GM21423 (cell line): ENCODE measurements around the gene NANOGP8.
A peak's percentile ranks its signal among the peaks of the same experiment; 100 is the strongest.
"Not testable (repeated sequence)": the region's sequence is repeated elsewhere in the genome, so short reads cannot be mapped to it uniquely, and the experiment has no call there.

ENCODE experiments used
- ATAC-seq: cut with Tn5 transposase; IDR thresholded peaks from one replicate; pipeline ENCODE4 v1.9.1; 2021; ENCODE audit warnings: mild to moderate bottlenecking, moderate library complexity; ENCODE audit not compliant: unreplicated experiment

The NANOGP8 gene

GRCh38 chr15:35098737-35099136 is 13.6 kb upstream of the NANOGP8 start:
- no peak for ATAC-seq

GRCh38 chr15:35095941-35096340 is 10.8 kb upstream of the NANOGP8 start:
- ATAC-seq: no peak

- ATAC-seq: no peak
Observed at GRCh38 chr15:35092846-35093245, 7.8 kb upstream of the NANOGP8 start.

- ATAC-seq: no peak
Observed at GRCh38 chr15:35092311-35092710, 7.2 kb upstream of the NANOGP8 start.

- no peak for ATAC-seq
Observed at GRCh38 chr15:35090104-35090807, 5.2 kb upstream of the NANOGP8 start.

- no peak for ATAC-seq
Observed at GRCh38 chr15:35089551-35089950, 4.5 kb upstream of the NANOGP8 start.

- no peak for ATAC-seq
Observed at GRCh38 chr15:35088329-35088728, 3.2 kb upstream of the NANOGP8 start.

GRCh38 chr15:35087759-35088158 is 2.7 kb upstream of the NANOGP8 start:
- ATAC-seq: no peak

- not testable (repeated sequence) for ATAC-seq
Observed at GRCh38 chr15:35082371-35083348, 2.4 kb downstream of the NANOGP8 start.

GRCh38 chr15:35081626-35082365 is 3.3 kb downstream of the NANOGP8 start:
- not testable (repeated sequence) for ATAC-seq

GRCh38 chr15:35080226-35080625 is 4.9 kb downstream of the NANOGP8 start:
- no peak for ATAC-seq

- peak; percentile 58 for ATAC-seq
Observed at GRCh38 chr15:35078221-35078915, 6.7 kb downstream of the NANOGP8 start.

GRCh38 chr15:35071106-35071505 is 14.0 kb downstream of the NANOGP8 start:
- ATAC-seq: no peak

- no peak for ATAC-seq
Observed at GRCh38 chr15:35068846-35069475, 16.1 kb downstream of the NANOGP8 start.

- no peak for ATAC-seq
Observed at GRCh38 chr15:35067496-35068347, 17.4 kb downstream of the NANOGP8 start.

GRCh38 chr15:35066094-35066493 is 19.0 kb downstream of the NANOGP8 start:
- ATAC-seq: no peak

- ATAC-seq: no peak
Observed at GRCh38 chr15:35064576-35065190, 20.4 kb downstream of the NANOGP8 start.

- ATAC-seq: no peak
Observed at GRCh38 chr15:35062738-35063099, 22.4 kb downstream of the NANOGP8 start.
